H1 (cell line): ENCODE data around the gene CPSF7. TPM values are rescaled to one million over a fixed set of nuclear protein-coding genes. Genes with fewer than 3 reads are reported as not detected.

Experiments used
- CTCF ChIA-PET: fragments of 300-600 bp; sonication (Branson Sonifier 250); formaldehyde crosslinking; loops from one replicate; lab custom pipeline; 2021; ENCODE audit not compliant: partially characterized antibody; lab: Charles Lee
- POLR2A ChIA-PET: fragments of 300-600 bp; sonication (Branson Sonifier 250); formaldehyde crosslinking; loops from one replicate; lab custom pipeline; 2021; ENCODE audit warnings: inconsistent platforms; ENCODE audit not compliant: partially characterized antibody; lab: Charles Lee
- DNase-seq, 2 experiments: peaks; one replicate each; pipeline versions ENCODE4 v3.0.0 to v3.0.0-alpha.2; 2010 to 2022; ENCODE audit warnings: low spot score in 2 of 2, low read depth in 1 of 2, mixed read lengths in 1 of 2
- FAIRE-seq: peaks from 2 replicates; lab custom pipeline; 2011; peaks lifted over from hg19 to GRCh38; lab: Jason Lieb, UNC
- H2AFZ ChIP-seq: 2 replicates; pipeline ENCODE4 v1.8.1; 2012; ENCODE audit warnings: low read length, inconsistent platforms
- H2AK5ac ChIP-seq: 2 replicates; pipeline ENCODE4 v1.6.1; 2013; ENCODE audit warnings: low read depth, low read length
- H2BK120ac ChIP-seq: replicated peaks from 2 replicates; pipeline ENCODE3; 2013; ENCODE audit warnings: low read depth, low read length, inconsistent platforms
- H2BK12ac ChIP-seq: 2 replicates; pipeline ENCODE4 v1.6.1; 2013; ENCODE audit warnings: low read depth, low read length
- H2BK15ac ChIP-seq: 2 replicates; pipeline ENCODE4 v1.6.1; 2013; ENCODE audit warnings: low read length
- H2BK20ac ChIP-seq: 2 replicates; pipeline ENCODE4 v1.6.1; 2013; ENCODE audit warnings: low read length
- H2BK5ac ChIP-seq: 2 replicates; pipeline ENCODE4 v1.6.1; 2013; ENCODE audit warnings: low read depth, low read length
- H3K14ac ChIP-seq: 2 replicates; pipeline ENCODE4 v1.6.1; 2013; ENCODE audit warnings: inconsistent platforms; ENCODE audit not compliant: insufficient read length
- H3K18ac ChIP-seq: 2 replicates; pipeline ENCODE4 v1.6.1; 2013; ENCODE audit warnings: low read length; ENCODE audit errors: extremely low read depth
- H3K23ac ChIP-seq: 2 replicates; pipeline ENCODE4 v1.6.1; 2013; ENCODE audit warnings: inconsistent platforms; ENCODE audit not compliant: insufficient read length
- H3K23me2 ChIP-seq: 2 replicates; pipeline ENCODE4 v1.6.1; 2013; ENCODE audit warnings: low read depth, low read length
- H3K27ac ChIP-seq: 2 replicates; pipeline ENCODE4 v1.6.1; 2011; ENCODE audit warnings: low read depth, low read length, inconsistent platforms
- H3K27me3 ChIP-seq, 4 experiments: replicated peaks in 1 of 4; 1 replicate in 1 of 4; 2 replicates in 3 of 4; pipeline versions ENCODE4 v1.6.1 to v1.8.1; 2011 to 2013; ENCODE audit warnings: low read length in 3 of 4, mild to moderate bottlenecking in 3 of 4, inconsistent platforms in 2 of 4, mixed read lengths in 2 of 4, moderate library complexity in 1 of 4; ENCODE audit not compliant: control insufficient read depth in 3 of 4, insufficient read depth in 3 of 4; ENCODE audit errors: extremely low read depth in 1 of 4
- H3K36me3 ChIP-seq, 4 experiments: 2 replicates each; pipeline versions ENCODE4 v1.6.1 to v1.8.1; 2011 to 2013; ENCODE audit warnings: mild to moderate bottlenecking in 4 of 4, low read length in 3 of 4, moderate library complexity in 2 of 4, control low read depth in 1 of 4, inconsistent platforms in 1 of 4; ENCODE audit not compliant: insufficient read depth in 4 of 4, control insufficient read depth in 2 of 4
- H3K4ac ChIP-seq: replicated peaks from 2 replicates; pipeline ENCODE3; 2013; ENCODE audit warnings: low read length, low read depth, mixed read lengths, inconsistent platforms; ENCODE audit not compliant: insufficient read length
- H3K4me1 ChIP-seq, 4 experiments: replicated peaks in 1 of 4; 1 replicate in 1 of 4; 2 replicates in 3 of 4; pipeline versions ENCODE4 v1.6.1 to v1.8.1; 2011 to 2013; ENCODE audit warnings: low read length in 3 of 4, inconsistent platforms in 2 of 4, mixed read lengths in 1 of 4; ENCODE audit not compliant: insufficient read depth in 4 of 4, control insufficient read depth in 3 of 4
- H3K4me2 ChIP-seq, 2 experiments: 2 replicates each; pipeline versions ENCODE4 v1.6.1 to v1.8.1; 2011 to 2013; ENCODE audit warnings: low read depth in 2 of 2, low read length in 2 of 2, control low read depth in 1 of 2, inconsistent platforms in 1 of 2, mild to moderate bottlenecking in 1 of 2; ENCODE audit not compliant: insufficient read depth in 1 of 2
- H3K4me3 ChIP-seq, 4 experiments: fragments of 200-600, 300-600 bp in 1 of 4; sonication (generic), shearing (Covaris generic), sonication (Bioruptor Twin) in 1 of 4; 2 replicates each; pipeline versions ENCODE4 v1.5.1 to v1.8.1; 2011 to 2016; ENCODE audit warnings: low read length in 4 of 4, low read depth in 3 of 4, control low read depth in 2 of 4, inconsistent platforms in 2 of 4, mild to moderate bottlenecking in 2 of 4, mixed read lengths in 1 of 4, moderate library complexity in 1 of 4; ENCODE audit not compliant: insufficient read depth in 2 of 4; ENCODE audit errors: extremely low read depth in 1 of 4
- H3K56ac ChIP-seq: replicated peaks from 2 replicates; pipeline ENCODE3; 2013; ENCODE audit warnings: low read depth, mild to moderate bottlenecking, mixed read lengths, low read length, inconsistent platforms; ENCODE audit not compliant: insufficient read length
- H3K79me1 ChIP-seq: 2 replicates; pipeline ENCODE4 v1.6.1; 2013; ENCODE audit warnings: low read depth, low read length, control low read depth
- H3K79me2 ChIP-seq, 2 experiments: 2 replicates each; pipeline versions ENCODE4 v1.6.1 to v1.8.1; 2012 to 2013; ENCODE audit warnings: low read length in 2 of 2, mild to moderate bottlenecking in 2 of 2, inconsistent platforms in 1 of 2; ENCODE audit not compliant: insufficient read depth in 2 of 2, control insufficient read depth in 1 of 2
- H3K9ac ChIP-seq, 4 experiments: replicated peaks in 1 of 4; 1 replicate in 1 of 4; 2 replicates in 3 of 4; pipeline versions ENCODE4 v1.6.1 to v1.8.1; 2011 to 2013; ENCODE audit warnings: low read depth in 3 of 4, low read length in 3 of 4, control low read depth in 2 of 4, mild to moderate bottlenecking in 2 of 4, moderate library complexity in 2 of 4, inconsistent platforms in 1 of 4; ENCODE audit errors: extremely low read depth in 1 of 4
- H3K9me3 ChIP-seq, 2 experiments: 2 replicates each; pipeline versions ENCODE4 v1.6.1 to v1.8.1; 2012 to 2013; ENCODE audit warnings: mild to moderate bottlenecking in 2 of 2, moderate library complexity in 2 of 2, control low read depth in 1 of 2, inconsistent platforms in 1 of 2, low read depth in 1 of 2, low read length in 1 of 2, mixed read lengths in 1 of 2; ENCODE audit not compliant: insufficient read depth in 2 of 2
- H4K20me1 ChIP-seq, 2 experiments: replicated peaks in 1 of 2; 2 replicates each; pipeline versions ENCODE3 to v1.8.1; 2011 to 2013; ENCODE audit warnings: inconsistent platforms in 2 of 2, low read length in 2 of 2, mild to moderate bottlenecking in 1 of 2; ENCODE audit not compliant: insufficient read depth in 2 of 2, control insufficient read depth in 1 of 2
- H4K5ac ChIP-seq: 2 replicates; pipeline ENCODE4 v1.6.1; 2013; ENCODE audit warnings: low read length, low read depth, mixed read lengths, inconsistent platforms; ENCODE audit not compliant: insufficient read length
- H4K8ac ChIP-seq: 2 replicates; pipeline ENCODE4 v1.8.0; 2013; ENCODE audit warnings: mild to moderate bottlenecking, moderate library complexity, low read length, inconsistent platforms; ENCODE audit not compliant: insufficient read depth; ENCODE audit errors: extremely low read depth
- H4K91ac ChIP-seq: replicated peaks from 2 replicates; pipeline ENCODE3; 2013; ENCODE audit warnings: low read length, mixed read lengths, inconsistent platforms; ENCODE audit not compliant: insufficient read length
- BCL11A ChIP-seq, 2 experiments: IDR thresholded peaks; one replicate each; pipeline ENCODE4 v1.6.1; 2011; ENCODE audit warnings: low read depth in 2 of 2, low read length in 2 of 2, mild to moderate bottlenecking in 2 of 2
- PHF8 ChIP-seq: fragments of 200-600 bp; sonication (generic); conservative IDR thresholded peaks from 2 replicates; pipeline ENCODE4 v1.7.1; 2012; ENCODE audit warnings: low read depth, mild to moderate bottlenecking, inconsistent platforms, low read length, moderate library complexity
- SP2 ChIP-seq: IDR thresholded peaks from 2 replicates; pipeline ENCODE4 v1.6.1; 2012; ENCODE audit warnings: mild to moderate bottlenecking, low read length, inconsistent platforms
- TAF1 ChIP-seq: IDR thresholded peaks from 2 replicates; pipeline ENCODE4 v1.6.1; 2011; ENCODE audit warnings: mild to moderate bottlenecking, low read depth, low read length
- WGBS, 2 experiments: shearing (Covaris generic) in 1 of 2; methylation state at CpG; one replicate each; pipeline versions ENCODE4 v1.1.6 to v1.1.7; 2013 to 2015; ENCODE audit warnings: low lambda C conversion rate in 2 of 2, mixed read lengths in 2 of 2, inconsistent platforms in 1 of 2, low coverage in 1 of 2, missing lambda C conversion rate in 1 of 2; ENCODE audit not compliant: insufficient replicate concordance in 2 of 2, insufficient coverage in 1 of 2, insufficient read length in 1 of 2; ENCODE audit errors: extremely low coverage in 1 of 2, missing lambda C conversion rate in 1 of 2; 5-methylcytosine and 5-hydroxymethylcytosine counted together
- polyA plus RNA-seq, 7 experiments: library from polyadenylated mRNA; depleted of rRNA in 3 of 7; stranded (reverse) in 5 of 7; unstranded in 2 of 7; fragments of >200 nt in 5 of 7; fragments of 200-250 nt in 2 of 7; gene quantifications; 1 replicate in 5 of 7; 2 replicates in 1 of 7; 4 replicates in 1 of 7; pipeline versions ENCODE4 v1.2.1 to v1.2.3, GENCODE V29; 2011 to 2013; ENCODE audit warnings: missing spikeins in 2 of 7, mixed read lengths in 2 of 7
- total RNA-seq: library from RNA; stranded (reverse); fragmentation: NEBNext Ultra II Directional; extraction: Animal tissue kit (Norgen Biotek cat#: 25700); gene quantifications from 2 replicates; pipeline ENCODE4 v1.2.1, GENCODE V29; 2021
- TF ChIP-seq, protein P1 (sequence below): IDR thresholded peaks from 2 replicates; pipeline ENCODE4 v1.6.1; 2012; ENCODE audit warnings: inconsistent platforms

Gene CPSF7
- total and polyA plus RNA-seq, 2 of the 8 experiments (the other 6 are each of a cell fraction or from before 2014, with no cell fraction given): 95.9 to 122 TPM

DNA sequence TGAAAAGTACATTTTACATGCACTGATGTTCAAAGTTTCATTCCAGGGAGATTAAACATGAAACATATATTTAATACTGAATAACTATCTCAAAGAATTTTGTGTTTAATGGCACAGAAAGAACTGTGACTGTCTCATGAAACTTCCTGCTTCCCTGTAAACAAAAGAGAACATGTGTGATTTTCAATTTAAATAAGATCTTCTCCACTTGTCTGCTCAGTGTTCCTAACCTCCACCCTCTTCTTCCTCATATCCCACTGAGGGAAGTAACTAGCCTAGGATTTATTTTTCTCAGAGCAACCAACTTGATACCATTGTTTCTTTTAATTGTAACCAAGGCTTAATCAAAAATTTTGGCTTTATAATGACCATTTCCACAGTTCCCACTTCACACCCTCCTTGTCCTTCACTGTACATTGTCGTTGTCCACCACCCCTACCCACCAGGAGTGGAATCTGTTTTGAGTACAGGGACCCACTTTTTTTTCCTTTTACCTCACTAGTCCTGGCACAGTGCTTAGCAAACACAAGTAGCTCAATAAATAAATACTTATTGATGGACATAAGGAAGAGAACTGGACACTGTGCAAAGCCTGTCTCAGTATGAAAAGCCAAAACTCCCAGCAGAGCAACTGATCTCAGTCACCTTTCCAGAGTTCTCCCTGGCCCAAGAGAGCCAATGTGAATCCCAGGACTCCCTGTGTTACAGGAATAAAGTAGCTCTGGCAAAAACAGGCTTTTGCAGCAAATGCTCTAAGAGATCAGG, 4.2 kb downstream of the CPSF7 start:
- peaks cover 7 to 14% of the 10 kb centered on the region in 2 experiments for H4K20me1 ChIP-seq
- peaks cover 3% of the 10 kb centered on the region for H3K23me2 ChIP-seq
- H2AFZ ChIP-seq: no peak overlapping the region
- no peak overlapping the region for H3K27ac ChIP-seq
- H3K79me1 ChIP-seq: peaks cover 5% of the 10 kb centered on the region; the same call in 1 of the 2 replicates
- CTCF ChIA-PET: interaction anchor here (0.9 to 1.5 kb wide), 5 partner anchors 10 to 164 kb away, joined by 3 to 5 read pairs (median 4); no protein-coding TSS in a partner anchor
- 95% methylated on average over 1 of the region's 1 CpG; no CpG with 5 or more reads in 1 of the 2 experiments for WGBS, 2 experiments
- H3K23ac ChIP-seq: no peak overlapping the region
- H3K56ac ChIP-seq: no peak overlapping the region
- no peak overlapping the region for H4K91ac ChIP-seq
- H2BK20ac ChIP-seq: no peak overlapping the region
- no peaks in the 10 kb centered on the region for H3K9me3 ChIP-seq
- H3K4me2 ChIP-seq: no peak overlapping the region
- no peak overlapping the region for H4K8ac ChIP-seq
- no peaks in the 10 kb centered on the region for H3K27me3 ChIP-seq
- H3K36me3 ChIP-seq: peaks cover 33 to 77% (median 61%) of the 10 kb centered on the region in 4 experiments
- H2BK5ac ChIP-seq: no peak overlapping the region
- H3K79me2 ChIP-seq: peaks cover 4 to 76% of the 10 kb centered on the region in 2 experiments
- no peak overlapping the region for H3K14ac ChIP-seq
- H3K4me3 ChIP-seq: no peak overlapping the region
- H3K18ac ChIP-seq: no peak overlapping the region
- H2AK5ac ChIP-seq: no peak overlapping the region
- H2BK120ac ChIP-seq: no peak overlapping the region
- POLR2A ChIA-PET: interaction anchor here (0.7 to 8.0 kb wide), 8 partner anchors 12 to 109 kb away, joined by 3 to 94 read pairs (median 6); partner anchors contain the start of genes CYB561A3, TMEM138 and TMEM216
- no peak overlapping the region for H3K9ac ChIP-seq
- H3K4ac ChIP-seq: no peak overlapping the region
- H2BK15ac ChIP-seq: no peak overlapping the region
- H3K4me1 ChIP-seq: no peaks in the 10 kb centered on the region; a peak in 1 of 7 replicates
- H4K5ac ChIP-seq: no peak overlapping the region
- FAIRE-seq (no peak), DNase-seq (no peak)
- H2BK12ac ChIP-seq: no peak overlapping the region
- no peak for TF ChIP-seq SP2
- no peak for TF ChIP-seq PHF8
- TF ChIP-seq, protein P1, sequence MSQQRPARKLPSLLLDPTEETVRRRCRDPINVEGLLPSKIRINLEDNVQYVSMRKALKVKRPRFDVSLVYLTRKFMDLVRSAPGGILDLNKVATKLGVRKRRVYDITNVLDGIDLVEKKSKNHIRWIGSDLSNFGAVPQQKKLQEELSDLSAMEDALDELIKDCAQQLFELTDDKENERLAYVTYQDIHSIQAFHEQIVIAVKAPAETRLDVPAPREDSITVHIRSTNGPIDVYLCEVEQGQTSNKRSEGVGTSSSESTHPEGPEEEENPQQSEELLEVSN: no peak
- no peak for TF ChIP-seq TAF1
- TF ChIP-seq BCL11A (IDR thresholded peaks at IDR 0.05; ENCODE audit: low read depth in 2 of 2, low read length in 2 of 2): no peak
